ENCODE data around the gene EFCAB8.

Gene EFCAB8

GRCh38 chr20:32965115-32965514, 106.4 kb downstream of the EFCAB8 start:
- no peak for DNase-seq (ENCODE audit: low read depth)
- TF ChIP-seq CTCF (IDR thresholded peaks at IDR 0.05; ENCODE audit: insufficient read depth, low read depth, low read length, missing control alignments), result no peak
- H3K4me3 ChIP-seq (ENCODE audit: low read length), result no peak overlapping the region

GRCh38 chr20:32965581-32966373, 107.1 kb downstream of the EFCAB8 start:
- DNase-seq (ENCODE audit: low read depth), result no peak
- H3K4me3 ChIP-seq (ENCODE audit: low read length), result no peak overlapping the region
- TF ChIP-seq CTCF (IDR thresholded peaks at IDR 0.05; ENCODE audit: insufficient read depth, low read depth, low read length, missing control alignments), result no peak

- no peak for DNase-seq (ENCODE audit: low read depth)
- H3K4me3 ChIP-seq (ENCODE audit: low read length), result no peak overlapping the region
- TF ChIP-seq CTCF (IDR thresholded peaks at IDR 0.05; ENCODE audit: insufficient read depth, low read depth, low read length, missing control alignments), result no peak
These were observed 107.7 kb downstream of the EFCAB8 start for GRCh38 chr20:32966382-32966781.

GRCh38 chr20:32966881-32967781, 108.4 kb downstream of the EFCAB8 start:
- no peak overlapping the region for H3K4me3 ChIP-seq (ENCODE audit: low read length)
- no peak for DNase-seq (ENCODE audit: low read depth)
- no peak for TF ChIP-seq CTCF (IDR thresholded peaks at IDR 0.05; ENCODE audit: insufficient read depth, low read depth, low read length, missing control alignments)

- no peak for DNase-seq (ENCODE audit: low read depth)
These were observed 109.3 kb downstream of the EFCAB8 start for GRCh38 chr20:32967961-32968457.

More at GRCh38 chr20:32967961-32968457, 109.3 kb downstream of the EFCAB8 start:
- TF ChIP-seq CTCF (IDR thresholded peaks at IDR 0.05; ENCODE audit: insufficient read depth, low read depth, low read length, missing control alignments), result no peak
- H3K4me3 ChIP-seq (ENCODE audit: low read length), result no peak overlapping the region
